SU-DHL-6 (cell line): ENCODE measurements around the gene HSPA1B.

ENCODE experiments used
- H2AFZ ChIP-seq: fragments of 200-600 bp; sonication (generic); 2 replicates; pipeline ENCODE4 v1.6.1; 2014; ENCODE audit warnings: low read depth, mild to moderate bottlenecking, moderate library complexity, mixed read lengths, antibody characterized with exemption, low read length; ENCODE audit not compliant: severe bottlenecking
- H3F3A ChIP-seq: fragments of 200-600 bp; shearing (Covaris generic); 2 replicates; pipeline ENCODE4 v1.6.0; 2016; ENCODE audit warnings: antibody characterized with exemption, mild to moderate bottlenecking; ENCODE audit not compliant: insufficient read depth
- H3K27ac ChIP-seq: fragments of 200-600 bp; sonication (generic); 2 replicates; pipeline ENCODE4 v1.5.1; 2016; ENCODE audit warnings: low read depth, mild to moderate bottlenecking, low read length, moderate library complexity, mixed read lengths
- H3K27me3 ChIP-seq: fragments of 200-600 bp; sonication (generic), shearing (Covaris generic); 2 replicates; pipeline ENCODE4 v1.6.0; 2014; ENCODE audit warnings: mild to moderate bottlenecking, low read length
- H3K36me3 ChIP-seq: fragments of 200-600 bp; sonication (generic); 2 replicates; pipeline ENCODE4 v1.6.1; 2014; ENCODE audit warnings: mild to moderate bottlenecking, low read length, mixed read lengths
- H3K4me2 ChIP-seq: fragments of 300-600, 200-600 bp; shearing (Covaris generic), sonication (generic); 2 replicates; pipeline ENCODE4 v1.6.0; 2014; ENCODE audit warnings: low read length, low read depth, mild to moderate bottlenecking; ENCODE audit not compliant: poor library complexity, severe bottlenecking
- H3K4me3 ChIP-seq: fragments of 200-600 bp; sonication (generic); 2 replicates; pipeline ENCODE4 v1.5.1; 2014; ENCODE audit warnings: antibody characterized with exemption, low read length, mild to moderate bottlenecking, mixed read lengths; ENCODE audit not compliant: insufficient read depth, poor library complexity, severe bottlenecking
- H3K79me2 ChIP-seq: fragments of 200-600 bp; sonication (generic); 2 replicates; pipeline ENCODE4 v1.6.1; 2014; ENCODE audit warnings: mild to moderate bottlenecking, low read length, moderate library complexity; ENCODE audit not compliant: insufficient read depth
- H3K9ac ChIP-seq: fragments of 200-600 bp; sonication (generic); 2 replicates; pipeline ENCODE4 v1.7.0; 2014; ENCODE audit warnings: mild to moderate bottlenecking, low read length
- H3K9me2 ChIP-seq: fragments of 200-600 bp; sonication (generic); replicated peaks from 2 replicates; pipeline ENCODE4 v1.6.1; 2014; ENCODE audit warnings: low read length; ENCODE audit not compliant: insufficient read depth
- H3K9me3 ChIP-seq: fragments of 200-600 bp; sonication (generic); 2 replicates; pipeline ENCODE4 v1.6.1; 2014; ENCODE audit warnings: low read length, mixed read lengths; ENCODE audit not compliant: insufficient read depth
- H4K20me1 ChIP-seq: fragments of 200-600 bp; sonication (generic); 2 replicates; pipeline ENCODE4 v1.6.1; 2014; ENCODE audit warnings: low read depth, mild to moderate bottlenecking, antibody characterized with exemption, low read length, moderate library complexity, mixed read lengths
- EZH2phosphoT487 ChIP-seq: fragments of 200-600 bp; sonication (generic), shearing (Covaris generic); conservative IDR thresholded peaks from 2 replicates; pipeline ENCODE4 v1.6.1; 2018; ENCODE audit warnings: mild to moderate bottlenecking, antibody characterized with exemption, low read length, moderate library complexity, mixed read lengths
- TF ChIP-seq, protein P1 (sequence below): fragments of 200-600 bp; sonication (generic); IDR thresholded peaks from one replicate; pipeline ENCODE4 v1.5.1; 2017; ENCODE audit warnings: antibody characterized with exemption, mild to moderate bottlenecking, low read length, moderate library complexity; ENCODE audit not compliant: insufficient read depth, poor library complexity, severe bottlenecking

The HSPA1B gene

DNA sequence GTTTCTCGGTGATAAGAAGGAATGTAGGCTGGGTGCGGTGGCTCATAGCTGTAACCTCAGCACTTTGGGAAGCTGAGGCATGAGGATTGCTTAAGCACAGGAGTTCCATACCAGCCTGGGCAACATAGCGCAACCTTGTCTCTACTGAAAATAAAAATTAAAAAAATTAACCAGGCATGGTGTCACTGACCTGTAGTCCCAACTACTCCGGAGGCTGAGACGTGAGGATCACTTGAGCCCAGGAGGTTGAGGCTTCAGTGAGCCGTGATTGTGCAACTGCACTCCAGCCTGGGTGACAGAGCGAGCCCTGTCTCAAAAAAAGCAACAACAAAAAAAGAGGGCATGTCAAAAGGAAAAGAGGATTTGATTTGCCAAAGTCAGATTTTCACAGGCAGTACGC is 31.2 kb downstream of the HSPA1B start:
- TF ChIP-seq, protein P1, sequence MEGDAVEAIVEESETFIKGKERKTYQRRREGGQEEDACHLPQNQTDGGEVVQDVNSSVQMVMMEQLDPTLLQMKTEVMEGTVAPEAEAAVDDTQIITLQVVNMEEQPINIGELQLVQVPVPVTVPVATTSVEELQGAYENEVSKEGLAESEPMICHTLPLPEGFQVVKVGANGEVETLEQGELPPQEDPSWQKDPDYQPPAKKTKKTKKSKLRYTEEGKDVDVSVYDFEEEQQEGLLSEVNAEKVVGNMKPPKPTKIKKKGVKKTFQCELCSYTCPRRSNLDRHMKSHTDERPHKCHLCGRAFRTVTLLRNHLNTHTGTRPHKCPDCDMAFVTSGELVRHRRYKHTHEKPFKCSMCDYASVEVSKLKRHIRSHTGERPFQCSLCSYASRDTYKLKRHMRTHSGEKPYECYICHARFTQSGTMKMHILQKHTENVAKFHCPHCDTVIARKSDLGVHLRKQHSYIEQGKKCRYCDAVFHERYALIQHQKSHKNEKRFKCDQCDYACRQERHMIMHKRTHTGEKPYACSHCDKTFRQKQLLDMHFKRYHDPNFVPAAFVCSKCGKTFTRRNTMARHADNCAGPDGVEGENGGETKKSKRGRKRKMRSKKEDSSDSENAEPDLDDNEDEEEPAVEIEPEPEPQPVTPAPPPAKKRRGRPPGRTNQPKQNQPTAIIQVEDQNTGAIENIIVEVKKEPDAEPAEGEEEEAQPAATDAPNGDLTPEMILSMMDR, result no peak
- TF ChIP-seq EZH2phosphoT487, result no peak
- Histone ChIP-seq H3F3A (peaks cover 5% of the 10 kb centered on the region), H3K4me3 (no peak overlapping the region), H3K27ac (no peak overlapping the region), H3K79me2 (peaks cover 5% of the 10 kb centered on the region; the same call in 1 of the 2 replicates), H3K9me2 (no peaks in the 10 kb centered on the region), H3K36me3 (no peaks in the 10 kb centered on the region; the same call in 1 of the 2 replicates), H3K9ac (no peak overlapping the region), H3K9me3 (no peaks in the 10 kb centered on the region), H3K27me3 (no peaks in the 10 kb centered on the region), H4K20me1 (no peaks in the 10 kb centered on the region), H3K4me2 (no peak overlapping the region), H2AFZ (no peak overlapping the region)

- H3K27me3 ChIP-seq, result no peaks in the 10 kb centered on the region
- TF ChIP-seq, protein P1, result no peak
- no peak for TF ChIP-seq EZH2phosphoT487
- no peaks in the 10 kb centered on the region for H3K9me3 ChIP-seq
- H3K79me2 ChIP-seq, result peaks cover 5% of the 10 kb centered on the region; the same call in 1 of the 2 replicates
- no peaks in the 10 kb centered on the region for H4K20me1 ChIP-seq
- H3K4me3 ChIP-seq, result no peak overlapping the region
- H3K9me2 ChIP-seq, result no peaks in the 10 kb centered on the region
- peaks cover 9% of the 10 kb centered on the region for H3F3A ChIP-seq
- H3K36me3 ChIP-seq, result no peaks in the 10 kb centered on the region; the same call in 1 of the 2 replicates
- H2AFZ ChIP-seq, result no peak overlapping the region
- H3K9ac ChIP-seq, result no peak overlapping the region
- H3K4me2 ChIP-seq, result no peak overlapping the region
- H3K27ac ChIP-seq, result no peak overlapping the region
Observed at GRCh38 chr6:31859923-31860322, 32.4 kb downstream of the HSPA1B start.

GRCh38 chr6:31860349-31860748 is 32.8 kb downstream of the HSPA1B start:
- no peak overlapping the region for H3K4me2 ChIP-seq
- H3K79me2 ChIP-seq, result peaks cover 5% of the 10 kb centered on the region; the same call in 1 of the 2 replicates
- H3F3A ChIP-seq, result peaks cover 12% of the 10 kb centered on the region
- no peaks in the 10 kb centered on the region; the same call in 1 of the 2 replicates for H3K36me3 ChIP-seq
- H2AFZ ChIP-seq, result no peak overlapping the region
- H3K4me3 ChIP-seq, result no peak overlapping the region
- no peaks in the 10 kb centered on the region for H4K20me1 ChIP-seq
- no peaks in the 10 kb centered on the region for H3K27me3 ChIP-seq
- H3K9me3 ChIP-seq, result no peaks in the 10 kb centered on the region
- H3K9me2 ChIP-seq, result no peaks in the 10 kb centered on the region
- no peak overlapping the region for H3K9ac ChIP-seq
- TF ChIP-seq EZH2phosphoT487, result no peak
- TF ChIP-seq, protein P1, result no peak
- H3K27ac ChIP-seq, result no peak overlapping the region
